HG03571 (cell line): ENCODE data around the gene COL9A3.
"Not testable (repeated sequence)": the region's sequence is repeated elsewhere in the genome, so short reads cannot be mapped to it uniquely, and the experiment has no call there.

ENCODE experiments used
- ATAC-seq: cut with Tn5 transposase; IDR thresholded peaks from one replicate; pipeline ENCODE4 v1.9.1; 2021; ENCODE audit not compliant: unreplicated experiment

The COL9A3 gene

GRCh38 chr20:62852841-62853240 is 36.0 kb downstream of the COL9A3 start:
- ATAC-seq = no peak

- ATAC-seq = not testable (repeated sequence)
These were observed 36.5 kb downstream of the COL9A3 start for GRCh38 chr20:62853304-62853703.

- no peak for ATAC-seq
These were observed 37.3 kb downstream of the COL9A3 start for GRCh38 chr20:62854121-62854520.

DNA sequence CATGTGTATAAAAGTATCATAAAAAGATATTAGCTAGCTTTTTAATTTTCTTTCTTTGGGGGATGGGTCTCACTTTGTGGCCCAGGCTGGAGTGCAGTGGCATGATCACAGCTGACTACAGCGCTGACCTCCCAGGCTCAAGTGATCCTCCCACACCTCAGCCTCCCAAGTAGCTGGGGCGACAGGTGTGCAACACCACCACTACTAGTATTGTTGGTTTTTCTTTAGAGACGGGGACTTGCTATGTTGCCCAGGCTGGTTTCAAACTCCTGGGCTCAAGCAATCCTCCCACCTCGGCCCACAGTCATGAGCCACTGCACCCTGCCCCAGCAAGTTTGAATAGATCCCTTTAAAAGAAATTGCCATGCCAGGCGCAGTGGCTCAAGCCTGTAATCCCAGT is 38.3 kb downstream of the COL9A3 start:
- no peak for ATAC-seq

DNA sequence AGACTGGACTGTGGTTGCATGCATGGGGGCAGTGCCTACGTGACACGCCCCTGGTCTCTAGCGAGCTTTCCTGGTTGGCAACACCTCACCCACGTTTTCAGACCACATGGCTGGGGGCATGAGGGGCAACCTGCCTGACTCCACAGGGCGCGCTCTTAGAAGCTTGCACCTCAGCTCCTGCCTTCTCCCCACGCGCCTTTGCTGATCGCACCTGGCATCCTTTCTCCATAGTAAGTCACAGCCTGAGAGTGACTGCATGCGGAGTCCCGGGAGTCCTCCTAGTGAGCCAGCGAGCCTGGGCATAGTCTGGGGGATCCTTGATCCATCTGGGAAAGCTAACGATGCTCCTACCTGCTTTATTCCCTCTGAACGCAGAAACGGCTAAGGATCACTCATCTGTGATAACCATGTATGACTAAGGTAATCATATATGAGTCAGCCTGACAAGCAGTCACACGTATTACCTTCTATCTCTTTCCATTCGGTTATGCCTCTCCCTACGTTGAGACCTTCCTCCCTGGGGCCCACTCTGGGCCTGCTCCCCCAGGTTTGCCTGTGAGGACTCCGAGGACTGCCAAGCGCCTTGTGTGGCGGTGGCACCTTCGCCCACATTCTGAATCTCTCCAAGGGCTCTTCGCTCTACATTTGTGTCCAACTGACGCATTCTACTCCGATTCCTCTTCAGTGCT is 40.2 kb downstream of the COL9A3 start:
- no peak for ATAC-seq

GRCh38 chr20:62858058-62858830 is 41.4 kb downstream of the COL9A3 start:
- ATAC-seq = no peak

GRCh38 chr20:62859721-62860120 is 42.9 kb downstream of the COL9A3 start:
- ATAC-seq = no peak

DNA sequence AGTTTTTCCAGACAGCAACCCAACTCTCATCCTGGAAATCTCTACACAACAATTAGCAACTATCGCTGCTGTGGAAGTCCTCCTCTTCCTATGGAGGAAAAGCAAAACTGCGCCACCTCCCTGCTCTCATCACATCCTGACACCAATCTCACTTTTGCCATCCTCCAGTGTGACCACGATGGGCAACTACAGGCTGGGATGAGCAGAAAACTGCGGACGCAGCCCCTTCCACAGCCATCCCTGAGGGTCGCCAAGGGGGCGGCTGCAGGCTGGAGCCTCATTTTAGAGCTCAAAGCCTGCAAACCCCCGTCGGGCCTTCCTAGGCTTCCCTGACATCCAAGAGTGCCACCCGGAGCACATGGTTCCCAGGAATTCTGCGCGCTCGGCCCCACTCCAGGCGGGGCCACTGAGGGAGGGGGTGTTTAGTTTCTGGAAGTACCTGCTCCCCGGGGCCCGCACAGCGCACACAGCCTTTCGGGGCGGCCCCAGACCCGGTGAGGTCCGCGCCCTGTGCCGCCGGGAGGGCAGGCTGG is 43.6 kb downstream of the COL9A3 start:
- no peak for ATAC-seq

DNA sequence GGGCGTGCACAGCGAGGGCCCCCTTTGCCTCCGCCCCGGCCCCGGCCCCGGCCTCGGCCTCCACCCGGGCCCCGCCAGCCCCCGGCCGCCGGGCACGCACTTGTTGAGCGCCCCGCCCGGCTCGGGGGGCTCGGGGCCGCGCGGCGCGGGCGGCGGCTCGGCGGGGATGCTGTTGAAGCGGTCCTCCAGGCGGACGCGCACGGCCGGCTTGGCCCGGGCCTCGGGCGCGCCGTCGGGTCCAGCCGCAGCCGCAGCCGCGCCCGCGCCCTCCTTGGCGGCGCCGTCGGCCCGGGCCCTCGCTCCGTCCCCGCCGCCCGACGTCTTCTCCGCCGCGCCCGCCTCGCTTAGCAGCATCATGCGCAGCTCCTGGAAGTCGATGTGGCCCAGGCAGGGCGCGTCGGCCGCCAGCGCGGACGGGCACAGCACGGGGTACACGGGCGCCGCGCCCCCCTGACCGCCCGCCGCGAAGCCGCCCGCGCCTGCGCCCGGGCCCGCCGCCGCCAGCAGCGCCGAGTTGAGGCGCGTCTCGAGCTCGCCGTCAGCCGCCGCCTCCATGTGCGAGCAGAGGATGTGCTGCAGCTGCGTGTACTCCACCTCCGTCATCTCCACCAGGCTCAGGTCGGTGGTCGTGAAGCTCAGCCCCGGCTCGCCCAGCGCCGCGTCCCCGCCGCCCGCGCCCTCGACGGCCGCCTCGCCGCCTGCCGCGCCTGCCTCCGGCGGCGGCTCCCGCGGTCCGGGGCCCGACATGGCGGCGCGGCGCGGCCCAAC is 44.3 kb downstream of the COL9A3 start:
- ATAC-seq = peak; percentile 33

GRCh38 chr20:62861726-62862336 is 45.0 kb downstream of the COL9A3 start, which contains the start of gene TCFL5:
TSS of gene TCFL5 (minus strand) at chr20:62861822. CDS start at chr20:62861670, 152 bp downstream.
- ATAC-seq = peak; percentile 56

DNA sequence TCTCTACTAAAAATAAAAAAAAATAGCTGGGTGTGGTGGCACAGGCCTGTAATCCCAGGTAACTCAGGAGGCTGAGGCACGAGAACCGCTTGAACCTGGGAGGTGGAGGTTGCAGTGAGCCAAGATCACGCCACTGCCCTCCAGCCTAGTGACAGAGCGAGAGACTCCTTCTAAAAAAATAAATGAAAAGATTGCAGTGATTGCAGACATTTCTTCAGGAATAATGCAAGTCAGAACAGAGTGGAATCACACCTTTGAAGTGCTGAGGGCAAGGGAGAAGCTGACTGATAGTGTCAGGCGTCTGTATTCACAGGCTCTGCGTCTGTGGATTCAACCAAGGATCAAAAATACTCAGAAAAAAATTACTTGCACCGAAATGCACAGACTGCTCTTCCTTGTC is 47.4 kb downstream of the COL9A3 start:
- no peak for ATAC-seq

DNA sequence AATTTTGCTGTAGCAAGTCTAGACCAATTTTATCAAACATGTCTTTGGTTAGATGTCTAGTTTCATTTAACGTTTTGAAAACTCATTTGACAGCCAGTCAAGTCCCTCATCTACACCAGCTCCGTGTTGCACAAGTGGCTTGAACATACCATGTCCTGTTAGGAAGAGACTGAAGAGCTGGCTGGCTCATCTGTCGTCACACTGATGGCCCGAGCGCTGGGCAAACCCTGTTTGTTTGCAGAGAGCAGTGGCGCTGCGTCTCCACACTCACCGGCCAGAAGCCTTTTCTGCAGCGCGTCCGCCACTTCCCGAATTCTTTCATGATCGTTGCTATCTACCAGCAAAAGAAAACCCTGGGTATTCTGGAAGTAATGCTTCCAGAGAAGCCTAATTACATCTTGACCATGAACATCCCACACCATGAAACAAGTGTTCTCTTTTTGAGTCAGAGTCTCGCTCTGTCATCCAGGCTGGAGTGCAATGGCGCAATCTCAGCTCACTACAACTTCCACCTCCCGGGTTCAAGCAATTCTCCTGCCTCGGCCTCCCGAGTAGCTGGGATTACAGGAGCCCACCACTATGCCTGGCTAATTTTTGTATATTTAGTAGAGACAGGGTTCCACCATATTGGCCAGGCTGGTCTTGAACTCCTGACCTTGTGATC is 55.5 kb downstream of the COL9A3 start:
- ATAC-seq = no peak

DNA sequence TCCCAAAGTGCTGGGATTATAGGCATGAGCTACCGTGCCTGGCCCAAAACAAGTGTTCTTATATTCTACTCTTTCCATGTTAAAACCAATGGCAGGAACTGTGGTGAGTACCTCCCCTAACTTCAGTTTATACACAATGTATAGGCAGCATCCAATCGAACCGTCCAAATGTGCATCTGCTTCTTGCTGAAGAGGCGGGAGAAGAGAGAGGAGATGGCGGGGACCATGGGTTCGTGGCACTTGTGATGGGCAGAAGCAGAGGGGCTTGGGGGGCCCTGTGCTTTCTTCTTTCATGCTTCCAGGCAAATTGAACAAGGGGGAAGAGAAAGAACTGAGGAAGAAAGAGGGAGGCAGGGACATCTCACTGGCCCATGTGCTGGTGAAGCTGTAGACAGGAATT is 56.0 kb downstream of the COL9A3 start:
- no peak for ATAC-seq

DNA sequence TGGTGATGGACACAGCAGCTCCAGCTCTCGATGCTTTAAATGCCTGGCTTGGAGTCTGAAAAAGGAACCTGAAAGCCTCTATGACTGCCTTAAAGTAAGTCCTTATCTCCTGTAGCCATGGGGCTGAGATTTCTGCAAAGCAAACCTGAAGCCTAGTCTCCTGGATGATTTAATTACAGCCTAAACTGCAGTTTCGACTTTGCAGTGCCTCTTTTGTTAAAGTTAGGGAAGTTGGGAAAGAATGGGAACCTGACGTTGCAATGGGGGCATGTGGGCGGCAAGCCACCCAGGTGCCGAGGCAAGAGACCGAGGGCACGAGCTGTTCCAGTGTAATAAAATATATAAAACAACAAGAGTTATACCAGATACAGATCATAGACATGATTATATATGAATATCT is 56.4 kb downstream of the COL9A3 start:
- no peak for ATAC-seq

GRCh38 chr20:62873681-62874031 is 56.8 kb downstream of the COL9A3 start:
- ATAC-seq = not testable (repeated sequence)

DNA sequence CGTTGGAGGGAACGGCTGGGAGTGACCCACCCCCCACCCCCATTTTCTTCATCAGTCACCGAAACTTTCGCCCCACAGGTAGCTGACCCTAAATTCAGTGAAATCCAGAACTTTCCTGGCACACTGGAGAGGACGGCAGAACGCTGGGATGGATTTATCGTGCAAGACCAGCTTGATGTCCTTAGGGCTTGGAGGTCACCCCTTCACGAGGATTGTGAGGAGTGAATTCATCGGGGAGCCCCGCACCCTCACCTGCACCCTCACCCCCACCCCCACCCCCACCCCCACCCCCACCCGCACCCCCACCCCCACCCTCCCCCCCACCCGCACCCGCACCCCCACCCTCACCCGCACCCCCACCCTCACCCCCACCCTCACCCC is 58.1 kb downstream of the COL9A3 start:
- ATAC-seq = no peak

- ATAC-seq = no peak
These were observed 58.8 kb downstream of the COL9A3 start for GRCh38 chr20:62875419-62876361.

DNA sequence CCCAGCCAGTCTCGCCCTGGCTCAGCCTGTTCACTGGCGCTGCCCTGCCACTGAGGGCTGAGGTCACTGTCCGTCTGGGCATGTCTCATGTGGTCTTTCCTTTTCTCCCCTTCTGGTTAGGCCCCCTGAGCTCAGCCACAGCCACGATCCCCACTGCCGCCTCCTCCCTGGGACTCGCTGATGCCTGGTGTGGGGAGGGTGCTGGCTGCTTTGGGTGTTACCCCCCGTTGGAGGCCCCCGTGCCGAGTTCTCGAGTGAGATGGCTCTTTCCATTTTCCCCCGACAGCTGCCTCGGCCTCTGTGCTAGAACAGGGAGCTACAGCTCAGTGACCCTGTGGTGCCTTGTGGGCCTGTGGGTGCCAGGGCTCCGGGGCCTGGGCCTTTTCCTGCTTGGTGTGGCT is 59.7 kb downstream of the COL9A3 start:
- ATAC-seq = no peak
